Measurements from ENCODE around the gene EFCC1. TPM values are rescaled to one million over a fixed set of nuclear protein-coding genes. Genes with fewer than 3 reads are reported as not detected.

EFCC1 gene
- total RNA-seq, 1 experiment from 2014 or later = 0.24 TPM

DNA sequence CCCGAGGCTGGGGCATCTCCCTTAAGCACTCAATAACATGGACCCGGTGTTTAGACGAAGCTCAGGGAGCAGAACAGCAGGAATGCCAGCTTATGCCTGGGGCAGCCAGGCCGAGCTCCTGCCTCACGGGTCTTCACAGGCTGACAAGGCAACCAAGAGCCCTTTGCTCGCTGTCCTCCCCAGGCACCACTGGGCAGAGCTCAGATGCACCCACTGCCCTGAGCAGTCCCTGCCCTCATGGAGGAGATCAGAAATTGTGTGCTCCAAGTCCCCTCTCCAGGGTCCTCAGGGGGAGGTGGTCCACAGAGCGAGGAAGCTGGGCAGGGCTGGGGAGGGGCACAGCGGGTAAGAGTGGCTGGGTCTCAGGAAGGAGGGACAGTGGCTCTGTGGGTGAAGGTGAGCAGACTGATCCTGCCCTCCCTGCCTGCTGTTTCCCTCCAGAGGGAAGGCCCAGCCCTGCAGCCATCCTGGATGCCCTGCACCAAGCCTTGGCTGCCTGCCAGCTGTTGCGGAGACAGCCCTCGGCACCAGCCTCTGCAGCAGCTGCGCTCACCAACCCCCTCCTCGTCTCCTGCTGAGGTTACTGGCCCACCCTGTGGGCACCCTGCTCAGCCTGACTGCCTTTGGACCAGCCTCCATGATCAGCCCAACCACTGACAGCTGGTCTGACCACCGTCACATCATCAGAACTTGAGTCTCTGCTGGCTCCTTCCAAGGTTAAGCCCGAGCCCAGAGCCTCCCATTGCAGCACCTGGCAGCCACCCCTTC is 38.4 kb downstream of the EFCC1 start:
- CTCF ChIA-PET = interaction anchor here (1.0 kb wide), 1 partner anchor 14 kb away, joined by 3 read pairs; no protein-coding TSS in a partner anchor

DNA sequence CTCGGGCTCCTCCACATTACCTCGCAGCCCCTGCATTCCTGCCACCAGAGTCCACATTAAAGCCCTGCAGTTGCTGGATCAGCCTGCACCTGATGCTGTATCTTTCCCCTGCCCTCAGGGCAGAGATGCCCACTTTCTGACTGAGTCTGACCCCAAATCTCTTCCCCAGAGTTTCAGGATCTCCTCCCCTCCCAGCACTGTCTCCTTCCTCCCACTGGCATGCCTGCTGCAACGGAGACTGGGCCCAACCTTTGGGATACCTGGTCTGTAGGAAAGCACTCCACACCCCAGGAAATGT is 38.9 kb downstream of the EFCC1 start:
- H3K4me1 ChIP-seq (replicated peaks; ENCODE audit: insufficient read depth) = no peaks in the 10 kb centered on the region
- no peak for DNase-seq
- POLR2A ChIA-PET (ENCODE audit: unreplicated experiment) = no interaction called here
- H3F3A ChIP-seq (ENCODE audit: insufficient read depth, low read depth) = no peaks in the 10 kb centered on the region
- no peaks in the 10 kb centered on the region for H3K36me3 ChIP-seq (ENCODE audit: low read depth)
- intact Hi-C loops (cut with micrococcal nuclease; ENCODE audit: unreplicated experiment) = no loop called here
- H3K9me2 ChIP-seq (ENCODE audit: insufficient read depth) = no peaks in the 10 kb centered on the region
- BruUV-seq (replicated peaks) = no TSS peak
- H3K27me3 ChIP-seq (ENCODE audit: insufficient read depth, low read depth) = peaks cover 17% of the 10 kb centered on the region; the same call in 1 of the 2 replicates
- no peaks in the 10 kb centered on the region for H3K79me2 ChIP-seq (ENCODE audit: low read depth)
- H3K4me3 ChIP-seq = no peak overlapping the region
- H4K20me1 ChIP-seq (ENCODE audit: insufficient read depth) = no peaks in the 10 kb centered on the region
- no peak overlapping the region for H3K4me2 ChIP-seq
- CTCF ChIA-PET = no interaction called here
- H2AFZ ChIP-seq = no peak overlapping the region
- H3K9me3 ChIP-seq (ENCODE audit: insufficient read depth, low read depth) = no peaks in the 10 kb centered on the region
- TF ChIP-seq, protein P1, sequence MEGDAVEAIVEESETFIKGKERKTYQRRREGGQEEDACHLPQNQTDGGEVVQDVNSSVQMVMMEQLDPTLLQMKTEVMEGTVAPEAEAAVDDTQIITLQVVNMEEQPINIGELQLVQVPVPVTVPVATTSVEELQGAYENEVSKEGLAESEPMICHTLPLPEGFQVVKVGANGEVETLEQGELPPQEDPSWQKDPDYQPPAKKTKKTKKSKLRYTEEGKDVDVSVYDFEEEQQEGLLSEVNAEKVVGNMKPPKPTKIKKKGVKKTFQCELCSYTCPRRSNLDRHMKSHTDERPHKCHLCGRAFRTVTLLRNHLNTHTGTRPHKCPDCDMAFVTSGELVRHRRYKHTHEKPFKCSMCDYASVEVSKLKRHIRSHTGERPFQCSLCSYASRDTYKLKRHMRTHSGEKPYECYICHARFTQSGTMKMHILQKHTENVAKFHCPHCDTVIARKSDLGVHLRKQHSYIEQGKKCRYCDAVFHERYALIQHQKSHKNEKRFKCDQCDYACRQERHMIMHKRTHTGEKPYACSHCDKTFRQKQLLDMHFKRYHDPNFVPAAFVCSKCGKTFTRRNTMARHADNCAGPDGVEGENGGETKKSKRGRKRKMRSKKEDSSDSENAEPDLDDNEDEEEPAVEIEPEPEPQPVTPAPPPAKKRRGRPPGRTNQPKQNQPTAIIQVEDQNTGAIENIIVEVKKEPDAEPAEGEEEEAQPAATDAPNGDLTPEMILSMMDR (conservative IDR thresholded peaks at IDR 0.05) = no peak
- TF ChIP-seq EZH2 (IDR thresholded peaks at IDR 0.05; ENCODE audit: low read depth) = no peak
- no peak overlapping the region for H3K27ac ChIP-seq

More for the DNA sequence above, 38.4 kb downstream of the EFCC1 start:
- no peaks in the 10 kb centered on the region for H3K4me1 ChIP-seq (replicated peaks; ENCODE audit: insufficient read depth)
- H3K27me3 ChIP-seq (ENCODE audit: insufficient read depth, low read depth) = peaks cover 17% of the 10 kb centered on the region; the same call in 1 of the 2 replicates
- H3K27ac ChIP-seq = no peak overlapping the region
- H3K36me3 ChIP-seq (ENCODE audit: low read depth) = no peaks in the 10 kb centered on the region
- H3K79me2 ChIP-seq (ENCODE audit: low read depth) = no peaks in the 10 kb centered on the region
- intact Hi-C loops (cut with micrococcal nuclease; ENCODE audit: unreplicated experiment) = no loop called here
- no peaks in the 10 kb centered on the region for H3F3A ChIP-seq (ENCODE audit: insufficient read depth, low read depth)
- no peak overlapping the region for H3K4me2 ChIP-seq
- no peaks in the 10 kb centered on the region for H3K9me3 ChIP-seq (ENCODE audit: insufficient read depth, low read depth)
- BruUV-seq (replicated peaks) = no TSS peak
- H4K20me1 ChIP-seq (ENCODE audit: insufficient read depth) = no peaks in the 10 kb centered on the region
- no peak overlapping the region for H3K4me3 ChIP-seq
- peak in 1 of 2 experiments; percentile 48 for DNase-seq
- no peaks in the 10 kb centered on the region for H3K9me2 ChIP-seq (ENCODE audit: insufficient read depth)
- TF ChIP-seq EZH2 (IDR thresholded peaks at IDR 0.05; ENCODE audit: low read depth) = no peak
- no peak overlapping the region for H2AFZ ChIP-seq
- POLR2A ChIA-PET (ENCODE audit: unreplicated experiment) = interaction anchor here (0.6 kb wide), 1 partner anchor 29 kb away, joined by 9 read pairs; no protein-coding TSS in a partner anchor

DNA sequence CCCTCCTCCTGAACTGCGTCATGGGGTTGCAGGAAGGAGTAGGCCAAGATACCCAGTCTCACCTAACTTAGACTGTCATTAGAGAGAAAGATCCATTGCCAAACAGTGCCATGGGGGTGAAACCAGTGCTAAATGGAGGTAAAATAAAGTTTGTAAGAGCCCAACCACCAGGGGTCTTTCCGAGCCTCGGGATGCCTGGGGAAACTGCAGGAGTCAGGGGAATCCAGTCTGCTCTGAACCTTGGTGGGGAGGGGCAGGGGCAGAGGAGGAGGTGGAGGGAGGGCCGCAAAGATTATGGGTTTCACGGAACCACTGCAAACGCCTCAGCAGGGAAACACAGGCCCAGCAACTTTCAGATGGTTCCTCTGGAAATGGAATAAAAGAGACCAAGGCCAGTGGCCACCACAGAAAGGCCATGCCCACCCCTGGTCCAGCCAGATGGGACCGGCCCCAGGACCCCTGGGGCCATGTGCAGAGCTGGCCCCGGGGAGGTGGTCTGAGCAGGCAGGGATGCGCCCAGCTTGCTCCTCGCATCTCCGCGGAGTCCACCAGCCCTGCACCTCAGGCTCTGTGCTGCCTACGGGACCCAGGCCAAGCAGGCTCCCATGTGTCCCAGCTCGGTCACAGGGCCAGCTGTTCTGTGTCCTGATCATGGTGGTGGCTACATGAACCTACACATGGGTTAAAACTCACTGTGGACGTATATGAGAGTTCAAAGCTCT is 39.6 kb downstream of the EFCC1 start:
- H3K27ac ChIP-seq = no peak overlapping the region
- H3K9me3 ChIP-seq (ENCODE audit: insufficient read depth, low read depth) = no peaks in the 10 kb centered on the region
- peaks cover 17% of the 10 kb centered on the region; the same call in 1 of the 2 replicates for H3K27me3 ChIP-seq (ENCODE audit: insufficient read depth, low read depth)
- no peaks in the 10 kb centered on the region for H3K9me2 ChIP-seq (ENCODE audit: insufficient read depth)
- ChIA-PET CTCF (interaction anchor here (0.7 kb wide), 1 partner anchor 9 kb away, joined by 4 read pairs; no protein-coding TSS in a partner anchor), POLR2A (ENCODE audit: unreplicated experiment) (interaction anchor here (0.5 kb wide), 1 partner anchor 275 kb away, joined by 3 read pairs; a partner anchor contains a TSS)
- no peaks in the 10 kb centered on the region for H3K4me1 ChIP-seq (replicated peaks; ENCODE audit: insufficient read depth)
- no peak for DNase-seq
- H3K4me3 ChIP-seq = no peak overlapping the region
- intact Hi-C loops (cut with micrococcal nuclease; ENCODE audit: unreplicated experiment) = no loop called here
- no peak overlapping the region for H2AFZ ChIP-seq
- H4K20me1 ChIP-seq (ENCODE audit: insufficient read depth) = no peaks in the 10 kb centered on the region
- H3K79me2 ChIP-seq (ENCODE audit: low read depth) = no peaks in the 10 kb centered on the region
- BruUV-seq (replicated peaks) = no TSS peak
- no peak overlapping the region for H3K4me2 ChIP-seq
- H3F3A ChIP-seq (ENCODE audit: insufficient read depth, low read depth) = no peaks in the 10 kb centered on the region
- TF ChIP-seq EZH2 (IDR thresholded peaks at IDR 0.05; ENCODE audit: low read depth) = no peak
- TF ChIP-seq, protein P1 (conservative IDR thresholded peaks at IDR 0.05) = no peak
- no peaks in the 10 kb centered on the region for H3K36me3 ChIP-seq (ENCODE audit: low read depth)

Measured in PC-9 (cell line).